Fibroblast of pulmonary artery (primary cell): ENCODE data around the gene CAMTA1.

Experiments
- DNase-seq: peaks from one replicate; pipeline ENCODE4 v3.0.0-alpha.2; 2010; ENCODE audit warnings: low read depth
- H3K4me3 ChIP-seq: replicated peaks from 2 replicates; pipeline ENCODE4 v1.5.1; 2011; ENCODE audit warnings: low read depth, mild to moderate bottlenecking, control low read depth, low read length, moderate library complexity
- CTCF ChIP-seq: IDR thresholded peaks from 2 replicates; pipeline ENCODE4 v1.5.1; 2011; ENCODE audit warnings: mild to moderate bottlenecking, control low read depth, low read length, inconsistent platforms; ENCODE audit errors: missing control alignments

The CAMTA1 gene

GRCh38 chr1:7229186-7229585 is 443.9 kb downstream of the CAMTA1 start:
- no peak for DNase-seq
- no peak overlapping the region for H3K4me3 ChIP-seq
- TF ChIP-seq CTCF = no peak

- TF ChIP-seq CTCF = no peak
- no peak overlapping the region for H3K4me3 ChIP-seq
- no peak for DNase-seq
Measured at GRCh38 chr1:7229696-7230631, 444.7 kb downstream of the CAMTA1 start.

- DNase-seq = no peak
- TF ChIP-seq CTCF = no peak
- H3K4me3 ChIP-seq = no peak overlapping the region
Measured at GRCh38 chr1:7232441-7233236, 447.4 kb downstream of the CAMTA1 start.

- DNase-seq = no peak
- H3K4me3 ChIP-seq = no peak overlapping the region
- no peak for TF ChIP-seq CTCF
Measured at GRCh38 chr1:7233237-7233540, 447.9 kb downstream of the CAMTA1 start.

- no peak for TF ChIP-seq CTCF
- no peak overlapping the region for H3K4me3 ChIP-seq
- no peak for DNase-seq
Measured at GRCh38 chr1:7233646-7234470, 448.6 kb downstream of the CAMTA1 start.

- DNase-seq = no peak
- no peak for TF ChIP-seq CTCF
- no peak overlapping the region for H3K4me3 ChIP-seq
Measured at GRCh38 chr1:7234471-7234755, 449.2 kb downstream of the CAMTA1 start.
